Gastrocnemius medialis (tissue), 4 donors: Measurements from ENCODE around the gene KCNH3.

Source experiments
- POLR2A ChIP-seq, 2 donors: fragments of 450-650 bp; IDR thresholded peaks; one replicate each; pipeline ENCODE4 v1.6.1; 2017; ENCODE audit warnings: antibody characterized with exemption in 2 of 2, mild to moderate bottlenecking in 2 of 2, moderate library complexity in 2 of 2
- TF ChIP-seq, protein P1 (sequence below), 5 experiments: fragments of 450-650 bp in 3 of 5; fragments of 200-600 bp in 2 of 5; sonication (generic) in 2 of 5; IDR thresholded peaks in 4 of 5; conservative IDR thresholded peaks in 1 of 5; 1 replicate in 4 of 5; 2 replicates in 1 of 5; pipeline ENCODE4 v1.5.1; 2016 to 2019; ENCODE audit warnings: antibody characterized with exemption in 5 of 5, mild to moderate bottlenecking in 3 of 5, moderate library complexity in 3 of 5

GRCh38 chr12:49502590-49502989 lies 36.2 kb upstream of the KCNH3 start:
- TF ChIP-seq, protein P1, sequence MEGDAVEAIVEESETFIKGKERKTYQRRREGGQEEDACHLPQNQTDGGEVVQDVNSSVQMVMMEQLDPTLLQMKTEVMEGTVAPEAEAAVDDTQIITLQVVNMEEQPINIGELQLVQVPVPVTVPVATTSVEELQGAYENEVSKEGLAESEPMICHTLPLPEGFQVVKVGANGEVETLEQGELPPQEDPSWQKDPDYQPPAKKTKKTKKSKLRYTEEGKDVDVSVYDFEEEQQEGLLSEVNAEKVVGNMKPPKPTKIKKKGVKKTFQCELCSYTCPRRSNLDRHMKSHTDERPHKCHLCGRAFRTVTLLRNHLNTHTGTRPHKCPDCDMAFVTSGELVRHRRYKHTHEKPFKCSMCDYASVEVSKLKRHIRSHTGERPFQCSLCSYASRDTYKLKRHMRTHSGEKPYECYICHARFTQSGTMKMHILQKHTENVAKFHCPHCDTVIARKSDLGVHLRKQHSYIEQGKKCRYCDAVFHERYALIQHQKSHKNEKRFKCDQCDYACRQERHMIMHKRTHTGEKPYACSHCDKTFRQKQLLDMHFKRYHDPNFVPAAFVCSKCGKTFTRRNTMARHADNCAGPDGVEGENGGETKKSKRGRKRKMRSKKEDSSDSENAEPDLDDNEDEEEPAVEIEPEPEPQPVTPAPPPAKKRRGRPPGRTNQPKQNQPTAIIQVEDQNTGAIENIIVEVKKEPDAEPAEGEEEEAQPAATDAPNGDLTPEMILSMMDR (IDR thresholded peaks at IDR 0.05 in 4 of 5, conservative IDR thresholded peaks at IDR 0.05 in 1 of 5): no peak
- TF ChIP-seq POLR2A (IDR thresholded peaks at IDR 0.05): no peak
